CD4-positive, alpha-beta T cell treated with Interleukin-1 beta for 1 hour (primary cell): ENCODE data around the gene MMP13.
"Not testable (repeated sequence)": the region's sequence is repeated elsewhere in the genome, so short reads cannot be mapped to it uniquely, and the experiment has no call there.

Experiments used
- DNase-seq, 2 donors: peaks; one replicate each; pipeline ENCODE4 v3.0.0-alpha.2; 2020 to 2022

MMP13 gene

GRCh38 chr11:102935514-102935913, 20.0 kb downstream of the MMP13 start:
- DNase-seq: no peak

GRCh38 chr11:102934735-102935134, 20.8 kb downstream of the MMP13 start:
- no peak for DNase-seq

- DNase-seq: no peak
Measured at GRCh38 chr11:102933627-102934026, 21.9 kb downstream of the MMP13 start.

- no peak for DNase-seq
Measured at GRCh38 chr11:102932678-102933077, 22.9 kb downstream of the MMP13 start.

GRCh38 chr11:102930451-102930850, 25.1 kb downstream of the MMP13 start:
- DNase-seq: no peak

GRCh38 chr11:102929972-102930371, 25.6 kb downstream of the MMP13 start:
- DNase-seq: no peak

GRCh38 chr11:102929166-102929565, 26.4 kb downstream of the MMP13 start:
- DNase-seq: no peak

- no peak for DNase-seq
Measured at GRCh38 chr11:102928247-102928646, 27.3 kb downstream of the MMP13 start.

- no peak for DNase-seq
Measured at GRCh38 chr11:102927624-102927990, 27.9 kb downstream of the MMP13 start.

- no peak for DNase-seq
Measured at GRCh38 chr11:102926961-102927623, 28.4 kb downstream of the MMP13 start.

GRCh38 chr11:102926517-102926916, 29.0 kb downstream of the MMP13 start:
- DNase-seq: no peak

GRCh38 chr11:102925988-102926387, 29.5 kb downstream of the MMP13 start:
- DNase-seq: no peak

- DNase-seq: no peak
Measured at GRCh38 chr11:102924851-102925380, 30.6 kb downstream of the MMP13 start.

GRCh38 chr11:102921587-102922220, 33.8 kb downstream of the MMP13 start:
- no peak for DNase-seq

- DNase-seq: peak in 1 of 2 donors; percentile 10
Measured at GRCh38 chr11:102920118-102920684, 35.3 kb downstream of the MMP13 start.

- no peak for DNase-seq
Measured at GRCh38 chr11:102915044-102915375, 40.5 kb downstream of the MMP13 start.

GRCh38 chr11:102914238-102915043, 41.1 kb downstream of the MMP13 start:
- no peak for DNase-seq

- no peak for DNase-seq
Measured at GRCh38 chr11:102912482-102912830, 43.1 kb downstream of the MMP13 start.

GRCh38 chr11:102911758-102912481, 43.6 kb downstream of the MMP13 start:
- DNase-seq: no peak

GRCh38 chr11:102905848-102906247, 49.7 kb downstream of the MMP13 start:
- not testable (repeated sequence) for DNase-seq

GRCh38 chr11:102903895-102904294, 51.6 kb downstream of the MMP13 start:
- DNase-seq: not testable (repeated sequence)

GRCh38 chr11:102900346-102900745, 55.2 kb downstream of the MMP13 start:
- DNase-seq: no peak
